HEK293 (cell line): ENCODE results near the gene DISP3.

Experiments used
- CTCF ChIA-PET: fragments of 350-600 bp; formaldehyde crosslinking; extraction: SDS; loops from one replicate; lab custom pipeline; 2021; ENCODE audit warnings: antibody characterized with exemption; lab: Yijun Ruan, JAX
- POLR2A ChIA-PET: fragments of 300-600 bp; formaldehyde crosslinking; extraction: SDS; loops from one replicate; lab custom pipeline; 2020; ENCODE audit warnings: antibody characterized with exemption, inconsistent platforms; lab: Yijun Ruan, JAX
- H3K27ac ChIP-seq: fragments of 200-500 bp; sonication (Bioruptor generic); 2 replicates; pipeline ENCODE4 v1.5.1; 2014; ENCODE audit warnings: low read depth, low read length, control low read depth, inconsistent platforms; ENCODE audit errors: extremely low read depth
- H3K36me3 ChIP-seq, 2 experiments: fragments of 200-500 bp in 1 of 2; sonication (Bioruptor generic) in 1 of 2; 1 replicate in 1 of 2; 2 replicates in 1 of 2; pipeline ENCODE4 v1.5.1; 2014 to 2017; ENCODE audit warnings: inconsistent platforms in 2 of 2, low read length in 2 of 2; ENCODE audit not compliant: control insufficient read depth in 2 of 2, insufficient read depth in 1 of 2
- H3K4me1 ChIP-seq: fragments of 200-500 bp; sonication (Bioruptor generic); 2 replicates; pipeline ENCODE4 v1.5.1; 2014; ENCODE audit warnings: mild to moderate bottlenecking, low read length, inconsistent platforms; ENCODE audit not compliant: control insufficient read depth, insufficient read depth
- H3K4me3 ChIP-seq: 2 replicates; pipeline ENCODE4 v1.5.1; 2011; ENCODE audit warnings: low read depth, mild to moderate bottlenecking, control low read depth, low read length, moderate library complexity
- H3K9me3 ChIP-seq: fragments of 200-500 bp; sonication (Bioruptor generic); 2 replicates; pipeline ENCODE4 v1.5.1; 2014; ENCODE audit warnings: low read depth, low read length, inconsistent platforms; ENCODE audit not compliant: control insufficient read depth, insufficient read depth
- GLI4 ChIP-seq: fragments of 450-650 bp; formaldehyde crosslinking; IDR thresholded peaks from 2 replicates; pipeline ENCODE4 v1.5.1; 2016; ENCODE audit warnings: missing biosample characterization, missing genetic modification characterization
- HOXC10 ChIP-seq: sonication (generic); formaldehyde crosslinking; IDR thresholded peaks from 2 replicates; pipeline ENCODE4 v1.8.1; 2023; ENCODE audit warnings: mild to moderate bottlenecking, missing genetic modification reagents
- KLF7 ChIP-seq: fragments of 450-650 bp; formaldehyde crosslinking; IDR thresholded peaks from 2 replicates; pipeline ENCODE4 v1.5.1; 2016; ENCODE audit warnings: missing biosample characterization, missing genetic modification characterization, borderline replicate concordance
- MEIS1 ChIP-seq: sonication (generic); formaldehyde crosslinking; IDR thresholded peaks from 2 replicates; pipeline ENCODE4 v1.8.1; 2022; ENCODE audit warnings: missing genetic modification reagents, mild to moderate bottlenecking, borderline replicate concordance
- SETDB1 ChIP-seq: IDR thresholded peaks from one replicate; pipeline ENCODE4 v1.6.1; 2017; ENCODE audit warnings: mild to moderate bottlenecking, low read length, moderate library complexity, mixed read lengths; ENCODE audit not compliant: insufficient read length
- ZBTB26 ChIP-seq: fragments of 450-650 bp; formaldehyde crosslinking; optimal IDR thresholded peaks from 2 replicates; pipeline ENCODE3; 2016; ENCODE audit warnings: missing biosample characterization, mild to moderate bottlenecking, missing genetic modification characterization
- ZNF10 ChIP-seq: fragments of 450-650 bp; formaldehyde crosslinking; IDR thresholded peaks from 2 replicates; pipeline ENCODE4 v1.5.1; 2017; ENCODE audit warnings: missing biosample characterization, missing genetic modification characterization
- ZNF112 ChIP-seq: fragments of 450-650 bp; formaldehyde crosslinking; IDR thresholded peaks from 2 replicates; pipeline ENCODE4 v1.5.0; 2017; ENCODE audit warnings: missing biosample characterization, missing genetic modification characterization
- ZNF157 ChIP-seq: fragments of 450-650 bp; formaldehyde crosslinking; IDR thresholded peaks from 2 replicates; pipeline ENCODE4 v1.5.1; 2016; ENCODE audit warnings: missing biosample characterization, missing genetic modification characterization
- ZNF223 ChIP-seq: fragments of 450-650 bp; formaldehyde crosslinking; IDR thresholded peaks from 2 replicates; pipeline ENCODE4 v1.5.1; 2016; ENCODE audit warnings: missing biosample characterization, missing genetic modification characterization
- ZNF23 ChIP-seq: fragments of 450-650 bp; formaldehyde crosslinking; IDR thresholded peaks from 2 replicates; pipeline ENCODE4 v1.5.1; 2016; ENCODE audit warnings: missing biosample characterization, missing genetic modification characterization, borderline replicate concordance
- ZNF302 ChIP-seq: fragments of 450-650 bp; formaldehyde crosslinking; IDR thresholded peaks from 2 replicates; pipeline ENCODE4 v1.5.1; 2016; ENCODE audit warnings: missing biosample characterization, missing genetic modification characterization, low read depth
- ZNF311 ChIP-seq: fragments of 450-650 bp; formaldehyde crosslinking; IDR thresholded peaks from 2 replicates; pipeline ENCODE4 v1.5.1; 2017; ENCODE audit warnings: missing biosample characterization, missing genetic modification characterization, borderline replicate concordance
- ZNF350 ChIP-seq: fragments of 450-650 bp; formaldehyde crosslinking; IDR thresholded peaks from 2 replicates; pipeline ENCODE4 v1.5.0; 2017; ENCODE audit warnings: missing biosample characterization, mild to moderate bottlenecking, missing genetic modification characterization
- ZNF37A ChIP-seq: fragments of 450-650 bp; IDR thresholded peaks from 2 replicates; pipeline ENCODE4 v1.5.1; 2018; ENCODE audit warnings: missing biosample characterization, missing genetic modification characterization
- ZNF514 ChIP-seq: fragments of 450-650 bp; formaldehyde crosslinking; IDR thresholded peaks from 2 replicates; pipeline ENCODE4 v1.5.1; 2016; ENCODE audit warnings: missing biosample characterization, missing genetic modification characterization
- ZNF580 ChIP-seq: fragments of 450-650 bp; formaldehyde crosslinking; IDR thresholded peaks from 2 replicates; pipeline ENCODE4 v1.5.1; 2016; ENCODE audit warnings: missing biosample characterization, missing genetic modification characterization
- ZNF596 ChIP-seq: fragments of 450-650 bp; IDR thresholded peaks from 2 replicates; pipeline ENCODE4 v1.5.0; 2018; ENCODE audit warnings: missing biosample characterization, mild to moderate bottlenecking, missing genetic modification characterization, moderate library complexity
- ZNF623 ChIP-seq: fragments of 450-650 bp; formaldehyde crosslinking; IDR thresholded peaks from 2 replicates; pipeline ENCODE4 v1.5.1; 2016; ENCODE audit warnings: missing biosample characterization, missing genetic modification characterization
- ZNF768 ChIP-seq: fragments of 450-650 bp; formaldehyde crosslinking; IDR thresholded peaks from 2 replicates; pipeline ENCODE4 v1.5.1; 2018; ENCODE audit warnings: missing biosample characterization, mild to moderate bottlenecking, missing genetic modification characterization
- ZNF785 ChIP-seq: fragments of 450-650 bp; formaldehyde crosslinking; IDR thresholded peaks from 2 replicates; pipeline ENCODE4 v1.5.1; 2016; ENCODE audit warnings: missing biosample characterization, missing genetic modification characterization
- ZNF791 ChIP-seq: fragments of 450-650 bp; formaldehyde crosslinking; IDR thresholded peaks from 2 replicates; pipeline ENCODE4 v1.5.1; 2016; ENCODE audit warnings: missing biosample characterization, missing genetic modification characterization
- TF ChIP-seq, protein P1 (sequence below): fragments of 450-650 bp; formaldehyde crosslinking; IDR thresholded peaks from 2 replicates; pipeline ENCODE4 v1.5.1; 2016; ENCODE audit warnings: missing biosample characterization, missing genetic modification characterization
- TF ChIP-seq, protein P2 (sequence below): fragments of 450-650 bp; formaldehyde crosslinking; IDR thresholded peaks from 2 replicates; pipeline ENCODE4 v1.5.1; 2017; ENCODE audit warnings: missing biosample characterization, mild to moderate bottlenecking, missing genetic modification characterization, moderate library complexity
- TF ChIP-seq, protein P3 (sequence below): fragments of 450-650 bp; formaldehyde crosslinking; IDR thresholded peaks from 2 replicates; pipeline ENCODE4 v1.5.1; 2017; ENCODE audit warnings: missing biosample characterization, missing genetic modification characterization

DISP3 gene

DNA sequence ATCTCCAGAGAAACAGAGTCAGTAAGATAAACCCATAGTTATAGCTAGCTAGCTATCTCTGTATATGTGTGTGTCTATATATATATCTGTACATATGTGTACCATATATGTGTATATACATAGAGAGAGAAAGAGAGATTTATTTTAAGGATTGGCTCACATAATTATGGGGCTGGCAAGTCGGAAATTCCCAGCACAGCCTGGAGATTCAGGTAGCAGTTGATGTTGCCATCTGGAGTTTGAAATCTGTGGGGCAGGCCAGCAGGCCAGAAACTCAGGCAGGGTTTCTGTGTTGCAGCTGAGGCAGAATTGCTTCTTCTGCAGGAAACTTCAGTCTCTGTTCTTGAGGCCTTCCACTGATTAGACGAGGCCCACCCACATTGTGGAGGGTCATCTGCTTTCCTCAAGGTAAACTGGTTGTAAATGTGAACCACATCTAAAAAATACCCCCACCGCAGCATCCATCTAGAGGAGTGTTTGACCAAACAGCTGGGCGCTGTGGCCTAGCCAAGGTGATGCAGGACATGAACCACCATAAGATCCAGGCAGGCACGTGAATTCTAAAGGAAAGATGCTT is 94.2 kb downstream of the DISP3 start:
- ChIA-PET CTCF (interaction anchor here (0.7 to 2.6 kb wide), 4 partner anchors 8 to 72 kb away, joined by 3 to 12 read pairs (median 4); no protein-coding TSS in a partner anchor), POLR2A (no interaction called here)
- TF ChIP-seq ZNF112 (tag by site-specific recombination), result no peak
- peak; percentile 68; the same call in 1 of the 2 replicates for TF ChIP-seq ZNF223 (tag by site-specific recombination)
- TF ChIP-seq, protein P1, sequence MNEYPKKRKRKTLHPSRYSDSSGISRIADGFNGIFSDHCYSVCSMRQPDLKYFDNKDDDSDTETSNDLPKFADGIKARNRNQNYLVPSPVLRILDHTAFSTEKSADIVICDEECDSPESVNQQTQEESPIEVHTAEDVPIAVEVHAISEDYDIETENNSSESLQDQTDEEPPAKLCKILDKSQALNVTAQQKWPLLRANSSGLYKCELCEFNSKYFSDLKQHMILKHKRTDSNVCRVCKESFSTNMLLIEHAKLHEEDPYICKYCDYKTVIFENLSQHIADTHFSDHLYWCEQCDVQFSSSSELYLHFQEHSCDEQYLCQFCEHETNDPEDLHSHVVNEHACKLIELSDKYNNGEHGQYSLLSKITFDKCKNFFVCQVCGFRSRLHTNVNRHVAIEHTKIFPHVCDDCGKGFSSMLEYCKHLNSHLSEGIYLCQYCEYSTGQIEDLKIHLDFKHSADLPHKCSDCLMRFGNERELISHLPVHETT (tag by site-specific recombination), result no peak
- peak; percentile 99 for TF ChIP-seq ZNF10
- TF ChIP-seq ZNF580 (tag by site-specific recombination), result no peak
- no peak overlapping the region for H3K4me3 ChIP-seq
- H3K27ac ChIP-seq, result no peak overlapping the region
- H3K36me3 ChIP-seq, result no peaks in the 10 kb centered on the region
- H3K4me1 ChIP-seq, result no peaks in the 10 kb centered on the region
- H3K9me3 ChIP-seq, result no peaks in the 10 kb centered on the region

DNA sequence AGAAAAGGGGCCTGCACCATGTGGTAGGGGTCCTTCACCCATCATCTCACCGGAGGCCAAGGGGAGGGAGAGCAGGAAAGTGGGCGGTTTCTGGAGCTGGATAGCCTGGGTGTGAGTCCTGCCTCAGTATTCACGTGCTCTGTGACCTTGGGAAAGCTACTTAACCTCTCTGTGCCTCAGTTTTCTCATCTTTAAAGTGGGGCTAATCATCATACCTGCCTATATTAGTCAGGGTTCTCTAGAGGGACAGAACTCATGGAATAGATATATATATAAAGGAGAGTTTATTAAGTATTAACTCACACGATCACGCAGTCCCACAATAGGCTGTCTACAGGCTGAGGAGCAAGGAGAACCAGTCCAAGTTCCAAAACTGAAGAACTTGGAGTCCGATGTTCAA is 96.6 kb downstream of the DISP3 start:
- CTCF ChIA-PET, result no interaction called here

DNA sequence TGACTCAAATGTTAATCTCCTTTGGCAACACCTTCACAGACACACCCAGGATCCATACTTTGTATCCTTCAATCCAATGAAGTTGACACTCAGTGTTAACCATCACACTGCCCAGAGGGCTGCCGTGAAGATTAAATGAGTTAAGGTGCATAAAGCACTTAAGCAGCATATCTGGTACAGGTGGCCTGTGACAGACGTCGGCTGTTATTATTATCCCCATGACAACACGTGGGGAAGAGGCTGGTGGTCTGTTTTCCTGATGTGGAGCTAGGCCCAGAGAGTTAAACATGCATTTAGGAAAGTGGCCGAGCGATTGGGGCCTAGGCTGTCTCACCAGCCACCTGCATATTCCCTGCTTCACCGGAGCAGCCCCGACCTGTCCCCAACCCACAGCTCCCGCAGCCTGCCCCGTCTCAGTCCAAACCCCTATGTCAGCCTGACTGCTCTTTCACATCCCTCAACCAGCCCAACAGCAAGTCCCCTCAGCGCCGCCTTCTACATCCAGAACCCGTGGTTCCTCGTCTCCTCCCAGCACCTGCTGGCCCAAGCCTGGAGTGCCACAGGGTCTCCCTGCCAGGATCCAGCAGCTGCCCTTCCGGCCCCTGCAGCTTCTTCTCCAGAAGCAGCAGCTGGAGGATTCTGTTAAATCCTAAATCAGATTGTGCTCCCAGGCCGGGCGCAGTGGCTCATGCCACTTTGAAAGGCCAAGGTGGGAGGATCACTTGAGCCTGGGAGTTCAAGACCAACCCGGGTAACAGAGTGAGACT is 97.3 kb downstream of the DISP3 start:
- no peaks in the 10 kb centered on the region for H3K9me3 ChIP-seq
- ChIA-PET CTCF (interaction anchor here (0.7 kb wide), 1 partner anchor 194 kb away, joined by 3 read pairs; no protein-coding TSS in a partner anchor), POLR2A (no interaction called here)
- no peak overlapping the region for H3K27ac ChIP-seq
- no peak overlapping the region for H3K4me3 ChIP-seq
- H3K36me3 ChIP-seq, result no peaks in the 10 kb centered on the region
- no peaks in the 10 kb centered on the region for H3K4me1 ChIP-seq
- TF ChIP-seq ZNF785 (tag by site-specific recombination), result no peak
- no peak for TF ChIP-seq ZNF157 (tag by site-specific recombination)
- no peak for TF ChIP-seq ZNF37A (tag by site-specific recombination)
- TF ChIP-seq, protein P2, sequence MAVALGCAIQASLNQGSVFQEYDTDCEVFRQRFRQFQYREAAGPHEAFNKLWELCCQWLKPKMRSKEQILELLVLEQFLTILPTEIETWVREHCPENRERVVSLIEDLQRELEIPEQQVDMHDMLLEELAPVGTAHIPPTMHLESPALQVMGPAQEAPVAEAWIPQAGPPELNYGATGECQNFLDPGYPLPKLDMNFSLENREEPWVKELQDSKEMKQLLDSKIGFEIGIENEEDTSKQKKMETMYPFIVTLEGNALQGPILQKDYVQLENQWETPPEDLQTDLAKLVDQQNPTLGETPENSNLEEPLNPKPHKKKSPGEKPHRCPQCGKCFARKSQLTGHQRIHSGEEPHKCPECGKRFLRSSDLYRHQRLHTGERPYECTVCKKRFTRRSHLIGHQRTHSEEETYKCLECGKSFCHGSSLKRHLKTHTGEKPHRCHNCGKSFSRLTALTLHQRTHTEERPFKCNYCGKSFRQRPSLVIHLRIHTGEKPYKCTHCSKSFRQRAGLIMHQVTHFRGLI (tag by site-specific recombination), result no peak
- no peak for TF ChIP-seq ZNF350 (tag by site-specific recombination)
- no peak for TF ChIP-seq ZNF23 (tag by site-specific recombination)
- TF ChIP-seq SETDB1, result no peak
- no peak for TF ChIP-seq ZNF311
- TF ChIP-seq GLI4 (tag by site-specific recombination), result no peak
- TF ChIP-seq MEIS1 (CRISPR knock-in tag), result no peak
- no peak for TF ChIP-seq ZBTB26 (tag by site-specific recombination)
- no peak for TF ChIP-seq ZNF302 (tag by site-specific recombination)
- TF ChIP-seq ZNF791 (tag by site-specific recombination), result no peak
- TF ChIP-seq HOXC10 (CRISPR knock-in tag), result no peak
- TF ChIP-seq ZNF514 (tag by site-specific recombination), result no peak
- no peak for TF ChIP-seq KLF7
- TF ChIP-seq ZNF623 (tag by site-specific recombination), result no peak

More for the DNA sequence above, 96.6 kb downstream of the DISP3 start:
- Histone ChIP-seq H3K36me3 (no peaks in the 10 kb centered on the region), H3K4me1 (no peaks in the 10 kb centered on the region)
- TF ChIP-seq ZNF596, result no peak
- TF ChIP-seq, protein P3, sequence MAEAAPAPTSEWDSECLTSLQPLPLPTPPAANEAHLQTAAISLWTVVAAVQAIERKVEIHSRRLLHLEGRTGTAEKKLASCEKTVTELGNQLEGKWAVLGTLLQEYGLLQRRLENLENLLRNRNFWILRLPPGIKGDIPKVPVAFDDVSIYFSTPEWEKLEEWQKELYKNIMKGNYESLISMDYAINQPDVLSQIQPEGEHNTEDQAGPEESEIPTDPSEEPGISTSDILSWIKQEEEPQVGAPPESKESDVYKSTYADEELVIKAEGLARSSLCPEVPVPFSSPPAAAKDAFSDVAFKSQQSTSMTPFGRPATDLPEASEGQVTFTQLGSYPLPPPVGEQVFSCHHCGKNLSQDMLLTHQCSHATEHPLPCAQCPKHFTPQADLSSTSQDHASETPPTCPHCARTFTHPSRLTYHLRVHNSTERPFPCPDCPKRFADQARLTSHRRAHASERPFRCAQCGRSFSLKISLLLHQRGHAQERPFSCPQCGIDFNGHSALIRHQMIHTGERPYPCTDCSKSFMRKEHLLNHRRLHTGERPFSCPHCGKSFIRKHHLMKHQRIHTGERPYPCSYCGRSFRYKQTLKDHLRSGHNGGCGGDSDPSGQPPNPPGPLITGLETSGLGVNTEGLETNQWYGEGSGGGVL, result no peak
- TF ChIP-seq ZNF23 (tag by site-specific recombination), result no peak
- 0 out of 2 replicates have a peak, but pooled peaks have one; percentile 29 for TF ChIP-seq ZNF768
- TF ChIP-seq, all 188 proteins: peak for 1
- H3K27ac ChIP-seq, result no peak overlapping the region
- POLR2A ChIA-PET, result no interaction called here
- H3K9me3 ChIP-seq, result no peaks in the 10 kb centered on the region
- H3K4me3 ChIP-seq, result no peak overlapping the region
